Right ventricle myocardium inferior (tissue), 1 donor: ENCODE results near the gene PRODH2. TPM values are rescaled to one million over a fixed set of nuclear protein-coding genes. Genes with fewer than 3 reads are reported as not detected.

Experiments used
- ATAC-seq: fragments of 200-7000 bp; cut with Tn5 transposase; one replicate; pipeline ENCODE4 v1.9.1; 2020; ENCODE audit warnings: mild to moderate bottlenecking, moderate library complexity
- DNase-seq: peaks from one replicate; pipeline ENCODE4 v3.0.0; 2021; ENCODE audit errors: missing footprints
- intact Hi-C: fragments of 100-400 bp; cut with DNase I; formaldehyde crosslinking; loops from one replicate; pipeline ENCODE4 v1.11.0; 2022
- long read RNA-seq: library from polyadenylated mRNA; unstranded; transcript quantifications from one replicate; pipeline ENCODE4 v2.0.0, GENCODE V29; 2021
- total RNA-seq: library from RNA; stranded (reverse); fragmentation: NEBNext Ultra II Directional; extraction: Animal tissue kit (Norgen Biotek cat#: 25700); gene quantifications from one replicate; pipeline ENCODE4 v1.2.1, GENCODE V29; 2021
- donor health status: DM: no; HTN: yes; CAD: no; lungs with severe emphysema.

The PRODH2 gene
- total RNA-seq, result not detected
- long read RNA-seq, result 0 reads

GRCh38 chr19:35812220-35813042 lies at the start of gene PRODH2:
Gene PRODH2 (minus strand): TSS chr19:35812845. CDS start chr19:35812805, 40 bp downstream.
- ATAC-seq (no peak), DNase-seq (no peak)
- intact Hi-C loops, result no loop called here

- ATAC-seq (no peak), DNase-seq (no peak)
- intact Hi-C loops, result no loop called here
Observed at GRCh38 chr19:35861640-35862160, 49.1 kb upstream of the PRODH2 start.

GRCh38 chr19:35860818-35861639 lies 48.4 kb upstream of the PRODH2 start:
- intact Hi-C loops, result no loop called here
- DNase-seq (no peak), ATAC-seq (no peak)

GRCh38 chr19:35860436-35860817 lies 47.8 kb upstream of the PRODH2 start:
- DNase-seq (no peak), ATAC-seq (no peak)
- intact Hi-C loops, result no loop called here

GRCh38 chr19:35859414-35859813 lies 46.8 kb upstream of the PRODH2 start:
- intact Hi-C loops, result no loop called here
- no peak for DNase-seq
- no peak for ATAC-seq

- intact Hi-C loops, result no loop called here
- DNase-seq, result peak; percentile 1
- no peak for ATAC-seq
Observed at GRCh38 chr19:35858311-35858710, 45.7 kb upstream of the PRODH2 start.

- intact Hi-C loops, result no loop called here
- DNase-seq, result peak; percentile 51
- ATAC-seq, result no peak
Observed at GRCh38 chr19:35856546-35857149, 44.0 kb upstream of the PRODH2 start, which contains the start of gene KIRREL2. Gene KIRREL2 (plus strand): TSS chr19:35856911. CDS start chr19:35857120, 209 bp downstream.

GRCh38 chr19:35853038-35853756 lies 40.6 kb upstream of the PRODH2 start:
- intact Hi-C loops, result no loop called here
- ATAC-seq (no peak), DNase-seq (peak; percentile 11)

- intact Hi-C loops, result no loop called here
Observed at GRCh38 chr19:35852029-35852780, 39.6 kb upstream of the PRODH2 start, which contains the start of gene NPHS1. Gene NPHS1 (minus strand): TSS chr19:35852504. CDS start chr19:35851837, 667 bp downstream.

GRCh38 chr19:35851213-35852028 lies 38.8 kb upstream of the PRODH2 start:
- DNase-seq (no peak), ATAC-seq (no peak)
- intact Hi-C loops, result no loop called here

More at GRCh38 chr19:35852029-35852780, 39.6 kb upstream of the PRODH2 start, which contains the start of gene NPHS1:
- DNase-seq, result peak; percentile 34
- no peak for ATAC-seq

- no peak for DNase-seq
- no peak for ATAC-seq
- intact Hi-C loops, result no loop called here
Observed at GRCh38 chr19:35848919-35849505, 36.4 kb upstream of the PRODH2 start.

- no peak for ATAC-seq
- intact Hi-C loops, result no loop called here
- DNase-seq, result no peak
Observed at GRCh38 chr19:35848486-35848885, 35.8 kb upstream of the PRODH2 start.

- ATAC-seq (no peak), DNase-seq (no peak)
- intact Hi-C loops, result no loop called here
Observed at GRCh38 chr19:35847911-35848310, 35.3 kb upstream of the PRODH2 start.

GRCh38 chr19:35846038-35846668 lies 33.5 kb upstream of the PRODH2 start:
- DNase-seq, result no peak
- intact Hi-C loops, result no loop called here
- ATAC-seq, result no peak

- DNase-seq (no peak), ATAC-seq (peak; percentile 13)
- intact Hi-C loops, result no loop called here
Observed at GRCh38 chr19:35845215-35846037, 32.8 kb upstream of the PRODH2 start.
